AG08395 (cell line): ENCODE data around the gene PRRX2.

Experiments
- DNase-seq: peaks from one replicate; pipeline ENCODE4 v3.0.0; 2012; ENCODE audit warnings: mixed read lengths, low spot score

The PRRX2 gene

GRCh38 chr9:129677456-129677855 lies 12.0 kb downstream of the PRRX2 start:
- no peak for DNase-seq

DNA sequence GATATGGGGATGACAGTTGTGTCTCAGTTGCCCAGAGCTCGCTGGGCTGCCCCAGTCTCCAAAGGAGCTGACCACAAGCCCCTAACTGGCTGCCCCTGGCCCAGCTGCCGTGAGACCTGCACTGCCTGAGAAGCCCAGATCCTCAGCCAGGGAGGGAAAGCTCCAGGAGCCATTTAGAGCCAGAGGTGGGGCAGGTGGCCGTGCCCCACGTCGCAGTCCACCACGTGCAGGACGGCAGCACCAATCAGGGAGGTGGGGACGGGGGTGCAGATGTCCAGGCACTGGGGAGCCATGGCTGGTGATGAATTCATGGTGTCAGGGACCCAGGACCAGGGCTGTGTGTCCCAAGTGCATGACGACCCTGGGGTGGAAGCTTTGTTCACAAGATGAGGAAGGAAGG lies 13.4 kb downstream of the PRRX2 start:
- no peak for DNase-seq

DNA sequence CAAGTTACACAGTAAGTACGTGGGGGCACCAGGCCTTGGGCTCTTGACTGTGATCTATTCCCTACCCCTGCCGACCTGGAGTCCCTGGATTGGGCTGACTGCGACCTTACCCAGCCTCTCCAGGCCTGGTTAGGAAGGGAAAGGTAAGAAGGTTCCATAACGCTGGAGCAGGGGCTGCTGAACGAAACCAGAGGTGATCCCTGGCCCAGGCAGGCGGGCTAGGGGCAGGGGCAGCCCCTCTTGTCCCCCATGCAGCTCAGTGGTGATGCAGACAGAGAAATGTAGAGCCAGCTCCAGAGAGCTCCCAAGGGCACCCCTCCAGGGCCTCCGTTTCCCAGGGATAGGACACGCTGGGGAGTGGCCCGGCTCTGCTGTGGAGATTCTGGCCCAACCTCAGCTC lies 14.1 kb downstream of the PRRX2 start:
- DNase-seq, result no peak

DNA sequence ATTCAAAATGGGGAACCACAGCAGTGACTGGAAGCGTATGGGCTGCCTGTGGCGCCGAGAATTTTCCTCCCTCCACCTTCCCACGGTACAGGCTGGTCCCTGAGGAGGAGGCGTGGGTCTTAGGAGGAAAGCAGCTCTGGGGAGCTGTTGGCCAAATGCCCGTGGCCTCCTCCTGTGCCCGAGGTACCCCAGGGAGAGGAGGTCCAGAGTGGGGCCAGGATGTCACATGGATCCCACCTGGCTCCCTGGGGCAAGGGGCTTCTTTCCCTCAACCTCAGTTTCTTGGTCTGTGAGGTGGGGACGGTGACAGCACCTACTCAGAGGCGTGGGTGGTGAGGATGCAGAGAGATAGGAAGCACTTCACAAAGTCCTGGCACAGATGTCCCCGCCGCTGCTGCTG lies 16.5 kb downstream of the PRRX2 start:
- DNase-seq, result no peak

DNA sequence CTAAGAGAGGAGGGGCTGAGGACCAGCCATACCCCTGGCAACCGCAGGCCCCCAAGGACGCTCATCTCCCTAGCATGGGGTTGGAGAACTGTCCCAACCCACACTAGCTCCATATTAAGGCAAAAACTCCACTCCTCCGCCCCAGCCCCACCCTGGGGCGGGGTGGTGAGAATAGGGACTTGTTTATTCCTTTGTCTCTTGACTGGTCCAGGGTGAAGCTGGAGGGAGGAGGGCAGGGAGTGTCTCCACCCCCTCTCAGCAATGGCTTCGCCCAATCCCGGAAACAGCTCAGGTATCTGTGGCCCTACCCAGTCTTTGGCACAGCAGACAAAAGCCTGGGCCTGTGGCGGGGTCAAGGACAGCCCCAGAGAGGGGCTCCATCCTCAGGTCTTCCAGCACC lies 16.9 kb downstream of the PRRX2 start:
- DNase-seq, result no peak

GRCh38 chr9:129685220-129685932 lies 19.9 kb downstream of the PRRX2 start:
- no peak for DNase-seq

- no peak for DNase-seq
Measured at GRCh38 chr9:129685933-129686259, 20.4 kb downstream of the PRRX2 start.

GRCh38 chr9:129686736-129687135 lies 21.3 kb downstream of the PRRX2 start:
- no peak for DNase-seq

DNA sequence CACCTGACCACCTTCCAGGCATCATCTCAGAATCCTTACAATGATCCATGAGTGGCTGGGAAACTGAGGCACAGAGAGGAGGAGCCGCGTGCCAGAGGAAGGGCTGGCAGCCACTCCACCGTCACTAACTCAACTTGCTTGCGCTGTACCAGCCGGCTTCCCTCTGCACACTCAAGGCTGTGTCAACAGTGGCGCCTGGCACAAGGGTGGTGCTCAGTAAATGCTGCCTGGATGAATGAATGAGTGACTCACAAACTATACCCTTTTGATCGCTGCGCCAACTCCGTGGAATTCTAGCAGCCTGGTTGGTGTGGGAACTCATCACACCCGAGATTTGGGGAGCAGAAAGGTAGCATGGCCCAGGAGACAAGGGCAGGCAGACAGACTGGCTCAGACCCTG lies 21.9 kb downstream of the PRRX2 start:
- no peak for DNase-seq

DNA sequence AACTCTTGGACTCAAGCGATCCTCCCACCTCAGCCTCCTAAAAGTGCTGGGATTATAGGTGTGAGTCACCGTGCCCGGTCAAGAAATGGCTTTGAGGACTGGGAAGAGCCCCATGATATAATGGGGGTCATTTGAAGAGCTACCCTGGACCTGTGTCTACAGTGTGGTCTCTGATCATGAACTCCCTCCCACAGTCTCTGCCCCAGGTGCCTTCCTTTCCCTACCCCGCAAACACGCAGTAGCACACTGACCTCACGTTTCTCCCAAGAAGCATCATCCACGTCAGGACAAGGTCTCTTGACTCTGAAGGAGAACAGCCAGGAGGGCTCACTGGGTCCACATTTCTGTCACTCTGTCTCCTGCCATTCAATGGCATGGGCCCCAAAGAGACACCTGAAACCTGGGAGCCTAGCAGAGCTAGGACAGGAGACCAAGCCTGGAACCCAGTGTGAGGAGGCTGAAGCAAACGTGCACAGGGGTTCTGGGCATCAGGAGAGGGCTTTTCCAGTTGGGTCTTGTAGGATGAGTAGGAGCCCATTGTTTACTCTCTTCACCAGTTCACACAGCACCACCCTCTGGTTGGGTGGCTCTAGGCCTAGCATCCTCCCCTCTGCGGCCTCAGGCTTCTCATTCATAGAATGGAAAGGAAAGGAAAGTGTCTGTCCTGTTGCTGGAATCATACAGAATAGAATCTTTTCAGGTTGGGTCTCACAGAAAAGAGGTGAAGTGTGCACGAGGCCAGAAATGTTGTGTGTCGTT lies 23.0 kb downstream of the PRRX2 start:
- DNase-seq, result no peak

GRCh38 chr9:129692534-129692933 lies 27.1 kb downstream of the PRRX2 start:
- no peak for DNase-seq

- DNase-seq, result no peak
Measured at GRCh38 chr9:129693741-129694140, 28.3 kb downstream of the PRRX2 start.

GRCh38 chr9:129694243-129694646 lies 28.8 kb downstream of the PRRX2 start:
- DNase-seq, result no peak

DNA sequence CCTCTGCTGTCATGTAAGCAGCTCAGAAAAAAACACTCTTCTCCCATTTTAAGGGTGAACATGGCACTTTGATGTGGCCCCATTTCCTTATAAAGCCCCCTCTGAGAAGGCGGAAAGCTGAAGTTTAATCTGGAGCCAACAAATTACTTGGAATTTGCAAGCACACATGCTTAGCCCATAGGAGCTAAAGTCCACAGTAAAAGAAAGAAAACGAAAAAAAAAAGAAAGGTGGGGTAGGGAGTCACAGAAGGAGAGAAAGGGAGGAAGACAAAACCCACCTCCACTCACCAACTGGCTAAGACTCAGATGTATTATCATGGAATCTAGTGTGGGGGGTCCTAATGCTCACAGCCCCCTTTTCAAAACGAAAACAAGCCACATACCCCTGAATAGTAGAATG lies 30.4 kb downstream of the PRRX2 start:
- DNase-seq, result no peak

GRCh38 chr9:129696944-129697655 lies 31.7 kb downstream of the PRRX2 start:
- DNase-seq, result peak; percentile 87

GRCh38 chr9:129697656-129698253 lies 32.3 kb downstream of the PRRX2 start:
- DNase-seq, result peak; percentile 82

DNA sequence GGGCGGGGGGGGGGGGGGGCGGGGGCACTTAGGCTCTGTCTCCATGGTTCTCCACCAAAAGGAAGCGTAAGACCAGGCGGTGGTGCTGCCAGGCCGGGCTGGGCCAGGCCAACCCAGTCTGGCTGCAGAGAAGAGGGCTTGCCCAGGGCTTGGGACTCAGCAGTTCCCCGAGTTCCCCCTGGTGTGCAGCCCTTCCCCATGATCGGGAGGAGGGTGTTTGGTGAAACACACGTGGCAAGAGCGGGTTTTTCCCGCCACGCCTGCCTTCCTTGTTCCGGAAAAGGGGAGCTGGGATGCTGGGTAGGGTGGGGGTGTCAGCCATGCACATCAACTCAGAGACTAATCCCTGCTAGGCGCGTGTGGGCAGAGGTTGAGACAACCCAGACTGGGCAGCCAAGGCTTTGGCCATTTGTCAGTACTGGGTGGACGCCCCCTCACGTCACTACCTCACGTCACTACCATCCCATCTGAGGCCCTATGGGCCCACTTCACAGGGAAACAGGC lies 32.9 kb downstream of the PRRX2 start:
- peak; percentile 78 for DNase-seq

GRCh38 chr9:129701054-129701453 lies 35.6 kb downstream of the PRRX2 start:
- no peak for DNase-seq

DNA sequence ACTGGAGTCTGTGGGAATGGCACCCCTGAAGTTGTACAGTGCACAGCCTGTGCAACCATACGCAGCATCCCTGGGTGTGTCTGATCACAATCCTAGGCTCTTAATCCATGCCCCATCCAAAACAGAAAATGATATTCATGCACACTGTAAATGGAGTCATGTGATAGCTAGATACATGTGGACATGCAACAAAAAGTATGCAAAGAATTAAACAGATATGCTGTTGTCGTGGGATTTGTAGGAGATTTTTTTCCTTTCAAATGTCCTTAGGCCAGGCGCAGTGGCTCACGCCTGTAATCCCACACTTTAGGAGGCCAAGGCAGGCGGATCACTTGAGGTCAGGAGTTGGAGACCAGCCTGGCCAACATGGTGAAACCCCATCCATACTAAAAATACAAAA lies 36.1 kb downstream of the PRRX2 start:
- DNase-seq, result no peak

DNA sequence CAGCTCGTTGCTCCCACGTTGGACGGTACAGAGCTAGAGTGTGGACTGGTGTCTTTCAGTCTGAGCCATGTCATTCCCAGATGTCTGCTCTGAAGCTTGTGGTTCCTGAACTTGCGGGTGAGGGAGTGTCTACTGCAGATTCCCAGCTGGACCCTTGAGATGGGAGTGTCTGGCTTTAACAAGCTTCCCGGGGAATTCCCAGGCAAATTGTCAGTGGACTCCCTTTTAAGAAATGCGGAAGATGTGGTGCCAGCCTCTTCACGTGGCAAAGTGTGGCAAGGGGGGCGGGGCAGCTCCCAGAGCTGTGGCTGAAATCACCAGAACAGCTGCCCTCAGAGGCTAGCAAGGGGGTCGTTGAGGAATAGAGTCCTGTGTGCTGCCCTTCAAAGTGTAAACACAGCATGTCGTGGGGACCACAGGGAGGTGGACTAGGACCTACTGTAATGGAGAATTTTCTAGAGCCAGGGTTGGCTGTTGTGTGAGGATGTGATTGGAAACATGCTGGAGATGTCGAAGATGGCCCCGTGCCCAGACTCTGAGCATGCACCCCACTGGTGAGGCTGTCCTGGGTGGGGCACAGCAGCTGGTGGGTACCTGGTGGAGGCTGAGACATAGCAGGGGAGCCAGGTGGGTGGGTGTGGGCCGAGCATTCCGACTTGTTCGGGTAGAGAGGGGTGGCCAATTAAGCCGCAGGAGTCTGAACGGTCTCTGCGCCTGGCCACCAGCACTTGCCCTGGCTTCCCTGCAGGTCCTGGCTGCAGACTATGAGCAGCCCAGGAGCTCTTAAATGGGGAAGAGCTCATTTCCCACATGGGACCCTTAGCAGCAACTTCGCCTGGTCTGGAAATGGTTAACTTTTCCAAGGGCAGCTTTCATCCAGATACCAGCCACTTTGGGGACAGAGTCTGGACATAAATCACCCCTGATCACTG lies 37.4 kb downstream of the PRRX2 start:
- peak; percentile 89 for DNase-seq

DNA sequence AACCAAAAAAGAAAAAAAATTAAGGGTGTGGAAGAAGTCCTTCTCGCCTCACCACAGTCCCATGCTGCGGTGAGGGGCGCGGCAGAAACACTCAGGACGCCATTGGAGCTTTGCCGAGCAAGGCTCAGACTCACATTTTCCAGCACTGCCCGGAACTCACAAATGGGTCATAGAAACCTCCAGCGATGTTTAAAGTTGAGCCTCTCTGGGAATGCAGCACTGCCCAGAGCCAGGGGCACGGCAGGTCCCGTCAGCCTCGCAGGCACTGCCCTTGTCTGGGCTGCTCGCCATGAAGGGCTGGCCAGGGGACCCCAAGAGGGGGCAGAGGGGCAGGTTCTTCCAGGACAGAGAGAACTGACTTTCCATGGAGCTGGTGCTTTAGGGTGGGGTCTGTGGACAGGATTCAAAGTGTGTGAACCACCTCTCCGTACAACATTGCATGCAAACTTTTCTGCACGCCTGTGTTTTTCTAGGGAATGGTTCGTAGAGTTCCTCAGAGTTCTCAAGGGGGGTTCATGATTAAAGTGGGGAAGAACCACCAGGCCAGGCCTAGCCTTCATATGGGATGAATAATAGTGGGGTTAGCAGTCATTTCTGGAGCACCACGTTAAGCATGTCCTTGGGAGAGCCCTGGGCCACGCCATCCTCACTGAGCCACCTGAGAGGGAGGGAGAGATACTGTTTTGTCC lies 38.4 kb downstream of the PRRX2 start:
- peak; percentile 83 for DNase-seq
